OCI-LY7 (cell line): Measurements from ENCODE around the gene PTGES3. TPM values are rescaled to one million over a fixed set of nuclear protein-coding genes. Genes with fewer than 3 reads are reported as not detected.
A peak's percentile ranks its signal among the peaks of the same experiment; 100 is the strongest.

Experiments
- BruUV-seq: library from RNA; stranded (reverse); fragments of 400-500 nt; replicated peaks from 2 replicates; lab custom pipeline; 2021; lab: Mats Ljungman, UMichigan
- CTCF ChIA-PET: fragments of 300-600 bp; sonication (Branson Sonifier 250); formaldehyde crosslinking; loops from one replicate; lab custom pipeline; 2022; ENCODE audit warnings: antibody characterized with exemption; ENCODE audit not compliant: unreplicated experiment; lab: Charles Lee
- POLR2A ChIA-PET: fragments of 300-600 bp; sonication (Branson Sonifier 250); formaldehyde crosslinking; loops from one replicate; lab custom pipeline; 2022; ENCODE audit warnings: antibody characterized with exemption; lab: Charles Lee
- DNase-seq: peaks from one replicate; pipeline ENCODE4 v3.0.0-alpha.2; 2015; ENCODE audit warnings: low spot score
- H2AFZ ChIP-seq: fragments of 200-600 bp; sonication (generic), shearing (Covaris generic); 2 replicates; pipeline ENCODE4 v1.6.1; 2014; ENCODE audit warnings: mild to moderate bottlenecking, antibody characterized with exemption, low read length, moderate library complexity
- H3K27ac ChIP-seq: fragments of 200-600 bp; sonication (generic); 2 replicates; pipeline ENCODE4 v1.5.1; 2014; ENCODE audit warnings: mixed run types, low read depth, mild to moderate bottlenecking, moderate library complexity, low read length, inconsistent platforms; ENCODE audit not compliant: poor library complexity, severe bottlenecking
- H3K36me3 ChIP-seq: fragments of 200-600 bp; sonication (generic); 2 replicates; pipeline ENCODE4 v1.6.1; 2014; ENCODE audit warnings: mild to moderate bottlenecking, antibody characterized with exemption, low read length, moderate library complexity, mixed read lengths; ENCODE audit not compliant: insufficient read depth
- H3K4me1 ChIP-seq: fragments of 200-600 bp; sonication (generic); 2 replicates; pipeline ENCODE4 v1.5.1; 2014; ENCODE audit warnings: mild to moderate bottlenecking, low read length; ENCODE audit not compliant: insufficient read depth, poor library complexity, severe bottlenecking
- H3K4me2 ChIP-seq: fragments of 200-600 bp; sonication (generic); 2 replicates; pipeline ENCODE4 v1.6.1; 2014; ENCODE audit warnings: mild to moderate bottlenecking, low read length
- H3K4me3 ChIP-seq: fragments of 200-600 bp; sonication (generic); 2 replicates; pipeline ENCODE4 v1.5.1; 2014; ENCODE audit warnings: mild to moderate bottlenecking, low read depth, low read length; ENCODE audit not compliant: poor library complexity, severe bottlenecking
- H3K79me2 ChIP-seq: fragments of 200-600 bp; sonication (generic); 2 replicates; pipeline ENCODE4 v1.6.1; 2016; ENCODE audit warnings: low read depth, mild to moderate bottlenecking, low read length, moderate library complexity, mixed read lengths; ENCODE audit not compliant: insufficient read depth
- H3K9me2 ChIP-seq: fragments of 200-600 bp; sonication (generic); 2 replicates; pipeline ENCODE4 v1.6.1; 2016; ENCODE audit warnings: mild to moderate bottlenecking, low read length, mixed read lengths; ENCODE audit not compliant: insufficient read depth
- H3K9me3 ChIP-seq: fragments of 200-600 bp; sonication (generic); 2 replicates; pipeline ENCODE4 v1.6.1; 2014; ENCODE audit warnings: mild to moderate bottlenecking, mixed run types, low read length, mixed read lengths
- H4K20me1 ChIP-seq: fragments of 200-600 bp; sonication (generic); 2 replicates; pipeline ENCODE4 v1.6.1; 2014; ENCODE audit warnings: mild to moderate bottlenecking, antibody characterized with exemption, low read length, moderate library complexity, mixed read lengths; ENCODE audit not compliant: insufficient read depth
- EZH2phosphoT487 ChIP-seq: fragments of 200-600 bp; sonication (generic); IDR thresholded peaks from 2 replicates; pipeline ENCODE4 v1.6.1; 2018; ENCODE audit warnings: low read depth, borderline replicate concordance, mild to moderate bottlenecking, mixed run types, antibody characterized with exemption, low read length, moderate library complexity, mixed read lengths
- intact Hi-C: fragments of 100-400 bp; cut with micrococcal nuclease; formaldehyde crosslinking; loops from one replicate; pipeline ENCODE4 v1.10.0; 2022; ENCODE audit not compliant: unreplicated experiment
- total RNA-seq, 2 experiments: library from RNA; depleted of rRNA in 1 of 2; stranded (reverse); fragments of >200 nt in 1 of 2; shearing (Covaris generic) in 1 of 2; gene quantifications; 2 replicates each; pipeline ENCODE4 v1.2.3, GENCODE V29; 2014 to 2022
- TF ChIP-seq, protein P1 (sequence below): fragments of 200-600 bp; sonication (generic); conservative IDR thresholded peaks from 2 replicates; pipeline ENCODE4 v1.5.1; 2014; ENCODE audit warnings: mild to moderate bottlenecking, antibody characterized with exemption, low read length, moderate library complexity, mixed read lengths

PTGES3 gene
- total RNA-seq, 2 experiments from 2014 or later = 91.2 to 269 TPM

DNA sequence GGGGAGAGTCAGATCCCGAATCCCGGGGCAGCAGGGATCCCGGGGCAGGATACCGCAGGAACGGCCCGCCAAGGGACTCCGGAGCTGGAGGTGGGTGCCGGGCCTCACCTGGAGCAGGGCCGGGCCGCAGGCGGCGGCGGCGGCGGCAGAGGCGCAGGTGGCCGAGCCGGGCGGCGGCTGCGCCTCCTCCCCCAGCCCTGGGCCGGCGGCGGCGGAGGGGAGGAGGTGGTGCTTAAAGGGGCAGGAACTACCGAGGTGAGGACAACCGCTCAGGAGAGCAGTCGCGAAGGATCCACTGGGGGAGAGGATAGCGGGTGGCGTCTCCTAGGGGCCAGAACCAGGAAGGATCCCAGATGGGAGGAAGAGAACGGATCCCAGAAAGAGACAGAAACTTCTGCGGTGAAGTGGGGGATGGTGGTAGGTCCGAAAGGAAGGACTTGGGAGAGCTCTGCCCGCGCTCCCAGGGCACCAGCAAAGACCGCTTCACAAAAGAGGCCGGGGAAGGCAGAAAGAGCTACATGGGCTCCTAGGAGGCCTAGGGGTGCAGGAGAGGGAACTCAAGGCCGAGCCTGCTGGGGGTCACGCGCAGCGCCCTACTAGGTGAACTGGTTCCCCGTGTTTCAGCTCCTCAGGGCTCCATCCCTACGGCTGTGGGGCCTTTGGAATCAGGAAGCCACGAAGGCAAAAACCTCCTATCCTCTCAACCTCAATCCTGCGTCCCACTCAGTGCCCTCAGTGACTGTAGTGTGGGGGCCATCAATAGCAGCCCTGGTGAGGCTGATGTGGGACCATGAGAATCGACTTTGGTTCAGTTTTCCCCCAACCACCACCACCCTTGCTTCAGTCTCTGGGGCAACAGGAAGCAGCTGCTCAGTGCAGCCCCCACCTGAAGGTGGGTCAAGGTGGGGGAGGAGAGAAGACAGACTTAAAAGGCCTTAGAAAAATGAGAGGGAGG, 53.0 kb downstream of the PTGES3 start:
- peaks cover 69% of the 10 kb centered on the region for H3K4me1 ChIP-seq
- H3K36me3 ChIP-seq = peaks cover 32% of the 10 kb centered on the region
- BruUV-seq = no TSS peak
- no peak for TF ChIP-seq EZH2phosphoT487
- TF ChIP-seq, protein P1, sequence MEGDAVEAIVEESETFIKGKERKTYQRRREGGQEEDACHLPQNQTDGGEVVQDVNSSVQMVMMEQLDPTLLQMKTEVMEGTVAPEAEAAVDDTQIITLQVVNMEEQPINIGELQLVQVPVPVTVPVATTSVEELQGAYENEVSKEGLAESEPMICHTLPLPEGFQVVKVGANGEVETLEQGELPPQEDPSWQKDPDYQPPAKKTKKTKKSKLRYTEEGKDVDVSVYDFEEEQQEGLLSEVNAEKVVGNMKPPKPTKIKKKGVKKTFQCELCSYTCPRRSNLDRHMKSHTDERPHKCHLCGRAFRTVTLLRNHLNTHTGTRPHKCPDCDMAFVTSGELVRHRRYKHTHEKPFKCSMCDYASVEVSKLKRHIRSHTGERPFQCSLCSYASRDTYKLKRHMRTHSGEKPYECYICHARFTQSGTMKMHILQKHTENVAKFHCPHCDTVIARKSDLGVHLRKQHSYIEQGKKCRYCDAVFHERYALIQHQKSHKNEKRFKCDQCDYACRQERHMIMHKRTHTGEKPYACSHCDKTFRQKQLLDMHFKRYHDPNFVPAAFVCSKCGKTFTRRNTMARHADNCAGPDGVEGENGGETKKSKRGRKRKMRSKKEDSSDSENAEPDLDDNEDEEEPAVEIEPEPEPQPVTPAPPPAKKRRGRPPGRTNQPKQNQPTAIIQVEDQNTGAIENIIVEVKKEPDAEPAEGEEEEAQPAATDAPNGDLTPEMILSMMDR = peak; percentile 56
- H3K4me3 ChIP-seq = peak overlapping the region; percentile 76
- H3K9me2 ChIP-seq = no peaks in the 10 kb centered on the region
- H3K4me2 ChIP-seq = peak overlapping the region; percentile 98
- H3K27ac ChIP-seq = peak overlapping the region; percentile 92
- H4K20me1 ChIP-seq = no peaks in the 10 kb centered on the region
- POLR2A ChIA-PET = interaction anchor here (0.5 to 2.6 kb wide), 8 partner anchors 11 to 918 kb away, joined by 3 to 26 read pairs (median 4); partner anchors contain the start of genes ATP5F1B and NEMP1
- intact Hi-C loops = loop anchor here (1.0 to 10.0 kb wide), 3 partner anchors 117 to 520 kb away; partner anchors contain the start of genes PRIM1, RPL41 and ZC3H10
- CTCF ChIA-PET = interaction anchor here (0.6 to 1.7 kb wide), 4 partner anchors 11 to 605 kb away, joined by 3 to 22 read pairs (median 3); partner anchors contain the start of gene ATP5F1B
- H2AFZ ChIP-seq = peak overlapping the region; percentile 37; the same call in 1 of the 2 replicates
- H3K79me2 ChIP-seq = peaks cover 48% of the 10 kb centered on the region; the same call in 1 of the 2 replicates
- DNase-seq = peak; percentile 85
- H3K9me3 ChIP-seq = no peaks in the 10 kb centered on the region

- DNase-seq = peak; percentile 46
- ChIA-PET CTCF (no interaction called here), POLR2A (interaction anchor here (0.6 to 1.4 kb wide), 7 partner anchors 10 to 153 kb away, joined by 3 to 5 read pairs (median 3); partner anchors contain the start of gene ATP5F1B)
- Histone ChIP-seq H3K9me2 (no peaks in the 10 kb centered on the region), H3K79me2 (peaks cover 55% of the 10 kb centered on the region), H3K4me1 (peaks cover 69% of the 10 kb centered on the region), H3K4me2 (peak overlapping the region; percentile 98), H2AFZ (peak overlapping the region; percentile 37; the same call in 1 of the 2 replicates), H3K9me3 (no peaks in the 10 kb centered on the region), H4K20me1 (no peaks in the 10 kb centered on the region), H3K27ac (peak overlapping the region; percentile 92), H3K4me3 (peak overlapping the region; percentile 76), H3K36me3 (peaks cover 24% of the 10 kb centered on the region)
- intact Hi-C loops = loop anchor here (10.0 kb wide), 1 partner anchor 520 kb away; the partner anchor contains the start of genes RPL41 and ZC3H10
- TF ChIP-seq, protein P1 = no peak
- TF ChIP-seq EZH2phosphoT487 = no peak
- BruUV-seq = no TSS peak
Observed at GRCh38 chr12:56634242-56634836, 53.7 kb downstream of the PTGES3 start.
